GM15510 (cell line): ENCODE measurements around the gene GPR15.

Source experiments
- POLR2A ChIP-seq: IDR thresholded peaks from 3 replicates; pipeline ENCODE4 v1.6.1; 2011; ENCODE audit warnings: borderline replicate concordance; ENCODE audit not compliant: insufficient read length; ENCODE audit errors: extremely low read depth

GPR15 gene

DNA sequence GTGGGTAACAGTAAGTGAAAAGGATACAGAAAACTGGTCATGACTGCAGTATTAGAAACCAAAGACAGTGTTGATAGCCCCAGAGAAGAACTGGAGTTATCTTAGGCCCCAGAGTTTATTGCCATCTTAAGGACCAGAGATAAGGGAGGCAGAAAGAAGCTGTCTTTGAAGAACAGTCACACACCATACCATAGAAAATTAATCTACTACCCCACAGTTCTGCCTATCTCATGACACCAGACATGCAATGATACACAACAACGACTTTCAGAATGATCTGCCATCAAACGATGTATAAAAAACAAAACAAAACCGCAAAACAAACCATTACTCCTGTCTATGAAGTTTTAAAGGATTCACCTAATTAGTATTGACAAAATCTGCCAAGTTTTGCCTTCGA, 52.0 kb downstream of the GPR15 start:
- no peak for TF ChIP-seq POLR2A
